ENCODE measurements around the gene CMC2.

The CMC2 gene

DNA sequence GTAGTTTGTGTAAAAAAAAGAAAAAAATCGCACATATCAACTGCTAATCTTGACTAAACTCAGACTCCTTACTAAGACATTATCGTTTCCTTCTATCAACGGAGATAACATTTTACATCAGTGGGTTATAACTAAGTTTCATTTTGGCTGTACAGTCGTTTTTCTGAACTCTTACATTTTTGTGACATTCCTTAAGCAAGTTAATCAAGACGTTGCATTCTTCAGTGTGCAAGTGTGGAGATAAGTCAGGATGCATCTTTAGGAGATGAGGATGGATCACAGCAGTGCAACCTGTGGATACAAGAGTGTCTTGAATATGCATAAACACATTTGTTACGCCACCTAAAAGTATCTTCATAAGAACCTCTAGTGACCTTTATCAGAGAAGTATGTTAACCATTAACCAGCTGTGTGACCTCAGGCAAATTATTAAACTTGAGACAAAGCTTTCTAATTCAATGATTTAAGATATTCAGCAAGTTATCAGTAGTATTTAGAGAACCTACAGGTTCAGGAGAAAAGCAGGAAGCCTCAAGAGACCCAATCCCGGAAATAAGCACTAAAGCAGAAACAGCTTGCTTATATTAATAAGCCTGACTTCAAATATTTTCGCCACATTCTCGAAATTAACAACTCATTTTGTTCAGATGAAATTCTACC is 9.4 kb downstream of the CMC2 start:
- Histone ChIP-seq H3K27ac (peak overlapping the region in 6 of 11 experiments; percentile 7 to 54 (median 40); a peak in 10 of 22 replicates), H3K4me1 (peaks cover 9 to 25% (median 14%) of the 10 kb centered on the region in 10 experiments; a peak in 19 of 20 replicates), H3K36me3 (peaks cover 11 to 50% (median 34%) of the 10 kb centered on the region in 11 experiments; a peak in 17 of 22 replicates), H3K9me3 (replicated peaks in 1 of 11) (peaks cover 0 to 7% (median 6%) of the 10 kb centered on the region in 11 experiments; a peak in 7 of 22 replicates), H3K4me3 (peak overlapping the region in 2 of 10 experiments; percentile 35 to 42; a peak in 4 of 20 replicates), H4K20me1 (peaks cover 0 to 72% (median 14%) of the 10 kb centered on the region in 11 experiments; a peak in 7 of 22 replicates), H3K27me3 (no peaks in the 10 kb centered on the region), H3K4me2 (peak overlapping the region; percentile 6 to 87 (median 52); a peak in 20 of 22 replicates), H3K9ac (peak overlapping the region in 7 of 11 experiments; percentile 4 to 64 (median 32); a peak in 7 of 22 replicates)
- no peak for TF ChIP-seq Cebpa-rat (IDR thresholded peaks at IDR 0.05)

DNA sequence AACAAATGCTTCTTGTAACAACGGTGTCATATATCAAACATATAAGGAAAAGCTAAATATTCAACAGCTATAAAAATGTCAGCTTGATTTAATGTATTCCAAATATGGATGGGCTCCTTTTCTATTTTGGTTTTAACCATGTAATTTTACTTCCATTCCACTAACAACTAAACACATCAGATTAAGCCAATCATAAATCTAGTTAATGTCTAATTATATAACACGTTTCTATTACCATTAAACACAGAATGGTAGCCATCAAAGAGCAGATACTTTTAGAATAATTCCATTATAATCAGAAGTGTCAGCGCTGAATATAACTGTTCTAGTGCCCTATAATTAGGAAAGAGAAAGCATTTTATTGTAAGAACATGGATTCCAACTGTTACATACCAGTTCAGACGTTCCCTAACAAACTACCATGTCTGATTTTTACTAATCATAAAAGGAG is 10.0 kb downstream of the CMC2 start:
- peak overlapping the region; percentile 6 to 87 (median 52); a peak in 15 of 22 replicates for H3K4me2 ChIP-seq
- peaks cover 9 to 25% (median 14%) of the 10 kb centered on the region in 10 experiments; a peak in 19 of 20 replicates for H3K4me1 ChIP-seq
- TF ChIP-seq Cebpa-rat (IDR thresholded peaks at IDR 0.05), result no peak
- H3K9me3 ChIP-seq (replicated peaks in 1 of 11), result peaks cover 0 to 7% (median 6%) of the 10 kb centered on the region in 11 experiments; a peak in 7 of 22 replicates
- H3K9ac ChIP-seq, result peak overlapping the region in 5 of 11 experiments; percentile 4 to 64 (median 41); a peak in 4 of 22 replicates
- peak overlapping the region in 2 of 10 experiments; percentile 35 to 42; a peak in 2 of 20 replicates for H3K4me3 ChIP-seq
- H4K20me1 ChIP-seq, result peaks cover 0 to 72% (median 10%) of the 10 kb centered on the region in 11 experiments; a peak in 7 of 22 replicates
- H3K27me3 ChIP-seq, result no peaks in the 10 kb centered on the region
- H3K36me3 ChIP-seq, result peaks cover 11 to 54% (median 37%) of the 10 kb centered on the region in 11 experiments; a peak in 21 of 22 replicates
- H3K27ac ChIP-seq, result peak overlapping the region in 4 of 11 experiments; percentile 7 to 54 (median 38); a peak in 6 of 22 replicates

DNA sequence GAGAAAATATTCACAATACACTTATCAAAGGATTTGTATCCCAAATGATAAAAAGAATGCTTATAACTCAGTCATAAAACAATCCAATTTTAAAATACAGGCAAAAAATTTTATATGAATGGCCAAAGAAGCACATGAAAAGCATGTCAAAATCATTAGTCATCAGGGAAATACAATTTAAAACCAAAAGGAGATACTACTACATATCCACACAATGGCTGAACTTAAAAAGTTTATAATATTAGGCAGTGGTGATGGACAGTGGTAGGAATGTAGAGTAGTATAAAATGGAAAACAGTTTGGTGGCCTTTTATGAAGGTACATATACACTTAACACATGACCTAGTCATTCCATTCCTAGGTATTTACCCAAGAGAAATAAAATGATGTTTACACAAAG is 12.2 kb downstream of the CMC2 start:
- Histone ChIP-seq H3K4me2 (no peak overlapping the region), H3K4me3 (no peak overlapping the region), H4K20me1 (peaks cover 0 to 65% (median 10%) of the 10 kb centered on the region in 11 experiments; a peak in 7 of 22 replicates), H3K27me3 (no peaks in the 10 kb centered on the region), H3K36me3 (peaks cover 17 to 59% (median 42%) of the 10 kb centered on the region in 11 experiments), H3K27ac (no peak overlapping the region), H3K9me3 (replicated peaks in 1 of 11) (no peaks in the 10 kb centered on the region; a peak in 1 of 22 replicates), H3K4me1 (peaks cover 9 to 25% (median 14%) of the 10 kb centered on the region in 10 experiments; a peak in 19 of 20 replicates), H3K9ac (no peak overlapping the region)
- TF ChIP-seq Cebpa-rat (IDR thresholded peaks at IDR 0.05), result no peak

DNA sequence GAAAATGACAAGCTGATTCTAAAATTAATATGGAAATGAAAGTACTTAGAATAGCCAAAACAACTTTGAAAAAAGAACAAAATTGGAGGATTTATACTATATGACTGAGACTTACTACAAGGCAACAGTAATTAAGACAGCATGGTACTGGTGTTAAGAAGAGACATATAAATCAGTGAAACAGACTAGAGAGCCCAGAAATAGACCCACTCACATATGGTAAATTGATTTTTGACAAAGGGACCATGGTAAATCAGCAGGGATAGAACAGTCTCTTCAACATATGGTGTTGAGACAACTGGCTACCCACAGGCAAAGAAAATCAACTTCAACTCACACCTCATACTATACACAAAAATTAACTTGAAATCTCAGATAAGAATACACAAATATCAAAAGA is 12.9 kb downstream of the CMC2 start:
- no peak for TF ChIP-seq Cebpa-rat (IDR thresholded peaks at IDR 0.05)
- Histone ChIP-seq H3K27me3 (no peaks in the 10 kb centered on the region), H3K4me2 (no peak overlapping the region), H3K36me3 (peaks cover 17 to 57% (median 42%) of the 10 kb centered on the region in 11 experiments), H3K9me3 (replicated peaks in 1 of 11) (no peaks in the 10 kb centered on the region), H4K20me1 (peaks cover 0 to 59% (median 10%) of the 10 kb centered on the region in 11 experiments; a peak in 7 of 22 replicates), H3K4me1 (peaks cover 9 to 24% (median 14%) of the 10 kb centered on the region in 10 experiments; a peak in 19 of 20 replicates), H3K27ac (no peak overlapping the region), H3K4me3 (no peak overlapping the region), H3K9ac (no peak overlapping the region)

DNA sequence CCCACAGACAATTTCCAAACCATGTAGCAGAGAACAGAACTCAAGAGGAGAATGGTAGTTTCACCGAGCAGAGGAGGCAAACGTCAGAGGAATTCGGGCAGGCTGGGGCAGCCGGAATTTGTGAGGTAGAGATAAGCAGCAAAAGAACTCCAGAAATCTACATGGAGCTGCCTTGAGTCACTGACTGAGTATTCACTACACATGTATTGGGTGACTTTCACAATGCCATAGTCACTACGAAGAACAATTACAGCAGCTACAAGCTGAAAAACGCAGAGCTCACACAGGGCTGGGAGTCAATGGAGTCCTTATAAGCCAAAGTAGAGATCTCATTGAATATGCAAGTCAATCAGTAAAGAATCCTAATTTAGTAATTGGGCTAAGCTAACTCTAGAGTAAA is 13.4 kb downstream of the CMC2 start:
- no peaks in the 10 kb centered on the region for H3K27me3 ChIP-seq
- TF ChIP-seq Cebpa-rat (IDR thresholded peaks at IDR 0.05), result no peak
- H3K9ac ChIP-seq, result no peak overlapping the region
- H3K9me3 ChIP-seq (replicated peaks in 1 of 11), result no peaks in the 10 kb centered on the region
- no peak overlapping the region for H3K4me3 ChIP-seq
- H3K4me2 ChIP-seq, result no peak overlapping the region
- H3K36me3 ChIP-seq, result peaks cover 19 to 57% (median 42%) of the 10 kb centered on the region in 11 experiments
- H3K4me1 ChIP-seq, result peaks cover 7 to 19% (median 14%) of the 10 kb centered on the region in 10 experiments; a peak in 19 of 20 replicates
- peaks cover 0 to 61% (median 10%) of the 10 kb centered on the region in 11 experiments; a peak in 7 of 22 replicates for H4K20me1 ChIP-seq
- H3K27ac ChIP-seq, result no peak overlapping the region

DNA sequence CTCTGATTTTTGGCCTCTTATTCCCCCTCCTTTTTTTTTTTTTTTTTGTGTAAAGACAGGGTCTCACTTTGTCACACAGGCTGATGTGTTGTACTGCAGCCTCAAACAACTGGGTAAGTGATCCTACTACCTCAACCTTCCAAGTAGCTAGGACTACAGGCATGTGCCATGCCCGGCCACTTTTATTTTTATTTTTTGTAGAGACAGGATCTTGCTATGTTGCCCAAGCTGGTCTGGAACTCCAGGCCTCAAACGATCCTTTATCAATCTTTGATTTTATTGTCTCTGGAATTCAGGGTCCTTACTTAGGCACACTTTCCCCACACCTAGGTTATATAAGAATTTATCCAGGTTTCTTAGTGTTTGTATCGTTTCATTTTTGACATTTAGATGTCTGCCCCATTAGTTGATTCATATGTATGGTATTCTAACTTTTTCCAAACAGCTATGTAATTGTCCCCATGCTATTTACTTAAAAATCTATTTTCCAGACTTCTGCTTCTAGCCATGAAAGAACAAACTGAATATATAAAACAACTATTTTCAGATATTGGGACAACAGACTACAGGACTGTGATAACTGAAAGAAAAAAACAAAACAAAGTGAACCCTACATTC is 13.9 kb downstream of the CMC2 start:
- Histone ChIP-seq H4K20me1 (peaks cover 0 to 61% (median 15%) of the 10 kb centered on the region in 11 experiments; a peak in 11 of 22 replicates), H3K27me3 (no peaks in the 10 kb centered on the region), H3K9me3 (replicated peaks in 1 of 11) (no peaks in the 10 kb centered on the region), H3K4me1 (peaks cover 2 to 14% (median 11%) of the 10 kb centered on the region in 10 experiments; a peak in 18 of 20 replicates), H3K27ac (no peak overlapping the region), H3K9ac (no peak overlapping the region), H3K36me3 (peaks cover 21 to 62% (median 44%) of the 10 kb centered on the region in 11 experiments), H3K4me3 (no peak overlapping the region), H3K4me2 (no peak overlapping the region)
- TF ChIP-seq Cebpa-rat (IDR thresholded peaks at IDR 0.05), result no peak

DNA sequence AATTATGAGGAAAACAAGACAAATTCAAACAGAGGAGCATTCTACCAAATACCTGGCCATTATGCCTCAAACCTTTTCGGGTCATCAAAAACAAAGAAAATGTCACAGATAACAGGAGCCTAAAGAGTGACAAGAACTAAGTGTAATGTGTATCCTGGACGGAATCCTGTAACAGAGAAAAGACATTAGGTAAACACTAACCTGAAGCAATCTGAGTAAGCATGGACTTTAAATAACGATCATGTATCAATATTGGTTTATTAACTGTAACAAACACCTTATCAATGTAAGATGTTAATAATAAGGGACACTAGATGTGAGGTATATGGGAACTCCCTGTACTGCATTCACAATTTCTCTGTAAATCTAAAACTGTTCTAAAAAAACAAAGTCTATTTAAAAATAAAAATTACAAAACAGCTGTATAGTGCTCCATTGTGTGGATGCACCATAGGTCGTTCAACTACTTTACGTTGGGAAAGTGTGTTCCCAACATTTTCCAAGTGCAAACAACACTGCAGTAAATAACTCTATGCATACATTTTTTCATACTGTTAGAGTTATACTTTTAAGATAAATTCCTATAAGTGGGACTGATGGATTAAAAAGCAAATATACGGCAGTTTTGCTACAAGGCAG is 14.8 kb downstream of the CMC2 start:
- Histone ChIP-seq H3K9me3 (replicated peaks in 1 of 11) (no peaks in the 10 kb centered on the region), H3K36me3 (peaks cover 21 to 66% (median 44%) of the 10 kb centered on the region in 11 experiments), H3K4me3 (no peak overlapping the region), H3K4me1 (peaks cover under 1 to 5% (median 2%) of the 10 kb centered on the region in 10 experiments; a peak in 10 of 20 replicates), H3K27me3 (no peaks in the 10 kb centered on the region), H3K4me2 (no peak overlapping the region), H3K9ac (no peak overlapping the region), H3K27ac (no peak overlapping the region), H4K20me1 (peaks cover 0 to 59% (median 18%) of the 10 kb centered on the region in 11 experiments; a peak in 13 of 22 replicates)
- TF ChIP-seq Cebpa-rat (IDR thresholded peaks at IDR 0.05), result no peak

DNA sequence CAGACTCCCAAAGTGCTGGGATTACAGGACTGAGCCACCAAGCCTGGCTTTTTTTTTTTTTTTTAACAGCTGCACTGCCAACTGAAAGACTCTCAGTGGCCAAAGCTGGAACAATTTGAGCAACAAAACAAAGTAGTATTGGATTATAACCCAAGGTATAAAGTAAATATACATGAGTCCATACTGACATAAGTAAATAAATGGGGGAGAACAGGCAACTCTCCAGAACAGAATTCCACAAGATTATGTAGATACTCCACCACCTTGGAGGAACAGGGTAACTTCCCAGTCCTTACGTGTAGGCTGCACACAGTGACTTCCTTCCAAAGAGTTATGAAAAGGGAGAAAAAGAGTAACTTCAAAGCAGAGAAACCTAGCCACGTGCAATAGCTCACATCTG is 15.7 kb downstream of the CMC2 start:
- peaks cover 21 to 68% (median 44%) of the 10 kb centered on the region in 11 experiments for H3K36me3 ChIP-seq
- no peak overlapping the region for H3K27ac ChIP-seq

More for the DNA sequence above, 15.7 kb downstream of the CMC2 start:
- Histone ChIP-seq H3K27me3 (no peaks in the 10 kb centered on the region), H3K9ac (no peak overlapping the region), H3K9me3 (replicated peaks in 1 of 11) (no peaks in the 10 kb centered on the region), H3K4me3 (no peak overlapping the region), H3K4me1 (peaks cover 0 to 9% (median 2%) of the 10 kb centered on the region in 10 experiments; a peak in 4 of 20 replicates), H3K4me2 (no peak overlapping the region), H4K20me1 (peaks cover 0 to 67% (median 22%) of the 10 kb centered on the region in 11 experiments; a peak in 14 of 22 replicates)
- no peak for TF ChIP-seq Cebpa-rat (IDR thresholded peaks at IDR 0.05)

Data from BLaER1 treated with 17β-estradiol and CSF1 and Interleukin-3, amounts not matched to agents 10 nM and 100 nM (cell line).